ENCODE measurements around the gene RPL39L.

Gene RPL39L

DNA sequence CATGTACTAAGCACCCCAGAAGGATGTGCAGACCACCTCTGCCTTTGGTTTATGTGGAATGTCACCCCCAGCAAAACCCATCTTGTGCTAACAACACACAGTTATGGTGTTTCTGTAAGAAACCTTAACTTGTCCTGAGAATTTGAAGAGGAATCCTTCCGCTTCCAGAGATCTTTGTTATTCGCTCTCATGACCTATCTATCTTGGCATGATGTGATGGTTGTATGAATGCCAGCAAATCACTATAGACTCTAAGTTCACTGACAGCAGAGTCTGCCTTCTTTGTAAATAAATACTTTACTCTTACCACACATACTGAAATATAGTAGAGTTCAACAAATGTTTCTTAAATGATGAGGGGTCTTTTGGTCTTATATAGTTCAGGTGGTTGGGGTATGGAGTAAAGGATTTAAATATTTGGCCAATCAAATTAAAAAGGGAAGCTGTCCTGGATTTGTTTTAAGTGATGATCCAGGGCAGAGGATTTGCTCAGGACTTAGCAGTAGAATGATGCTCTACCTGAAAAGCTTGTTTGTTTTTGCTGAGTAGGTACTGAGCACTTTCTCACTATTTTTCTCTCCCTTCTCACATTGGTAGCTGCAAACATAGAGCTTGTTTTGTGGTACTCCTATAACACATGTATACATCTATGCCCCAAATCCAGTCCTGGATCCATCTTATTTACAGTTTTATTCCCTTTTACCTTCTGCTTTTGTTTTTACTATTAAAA is 30.1 kb upstream of the RPL39L start:
- H3K4me3 ChIP-seq (ENCODE audit: low read depth, low read length), result no peak overlapping the region
- no peaks in the 10 kb centered on the region; the same call in 1 of the 2 replicates for H3K4me1 ChIP-seq (ENCODE audit: control insufficient read depth, insufficient read depth, low read length)
- H3K36me3 ChIP-seq (ENCODE audit: control insufficient read depth in 2 of 2, insufficient read depth in 1 of 2, low read length in 2 of 2), result no peaks in the 10 kb centered on the region
- POLR2A ChIA-PET, result no interaction called here
- H3K27ac ChIP-seq (ENCODE audit: extremely low read depth, low read depth, low read length), result no peak overlapping the region
- CTCF ChIA-PET, result interaction anchor here (0.6 to 1.4 kb wide), 3 partner anchors 8 to 320 kb away, joined by 3 to 7 read pairs (median 5); partner anchors contain the start of gene RPL39L
- no peaks in the 10 kb centered on the region for H3K9me3 ChIP-seq (ENCODE audit: control insufficient read depth, insufficient read depth, low read depth, low read length)
- TF ChIP-seq, protein P1, sequence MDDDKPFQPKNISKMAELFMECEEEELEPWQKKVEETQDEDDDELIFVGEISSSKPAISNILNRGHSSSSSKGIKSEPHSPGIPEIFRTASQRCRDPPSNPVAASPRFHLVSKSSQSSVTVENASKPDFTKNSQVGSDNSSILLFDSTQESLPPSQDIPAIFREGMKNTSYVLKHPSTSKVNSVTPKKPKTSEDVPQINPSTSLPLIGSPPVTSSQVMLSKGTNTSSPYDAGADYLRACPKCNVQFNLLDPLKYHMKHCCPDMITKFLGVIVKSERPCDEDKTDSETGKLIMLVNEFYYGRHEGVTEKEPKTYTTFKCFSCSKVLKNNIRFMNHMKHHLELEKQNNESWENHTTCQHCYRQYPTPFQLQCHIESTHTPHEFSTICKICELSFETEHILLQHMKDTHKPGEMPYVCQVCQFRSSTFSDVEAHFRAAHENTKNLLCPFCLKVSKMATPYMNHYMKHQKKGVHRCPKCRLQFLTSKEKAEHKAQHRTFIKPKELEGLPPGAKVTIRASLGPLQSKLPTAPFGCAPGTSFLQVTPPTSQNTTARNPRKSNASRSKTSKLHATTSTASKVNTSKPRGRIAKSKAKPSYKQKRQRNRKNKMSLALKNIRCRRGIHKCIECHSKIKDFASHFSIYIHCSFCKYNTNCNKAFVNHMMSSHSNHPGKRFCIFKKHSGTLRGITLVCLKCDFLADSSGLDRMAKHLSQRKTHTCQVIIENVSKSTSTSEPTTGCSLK (tag by site-specific recombination; IDR thresholded peaks at IDR 0.05), result no peak
- TF ChIP-seq ZNF423 (tag by site-specific recombination; IDR thresholded peaks at IDR 0.05), result no peak

DNA sequence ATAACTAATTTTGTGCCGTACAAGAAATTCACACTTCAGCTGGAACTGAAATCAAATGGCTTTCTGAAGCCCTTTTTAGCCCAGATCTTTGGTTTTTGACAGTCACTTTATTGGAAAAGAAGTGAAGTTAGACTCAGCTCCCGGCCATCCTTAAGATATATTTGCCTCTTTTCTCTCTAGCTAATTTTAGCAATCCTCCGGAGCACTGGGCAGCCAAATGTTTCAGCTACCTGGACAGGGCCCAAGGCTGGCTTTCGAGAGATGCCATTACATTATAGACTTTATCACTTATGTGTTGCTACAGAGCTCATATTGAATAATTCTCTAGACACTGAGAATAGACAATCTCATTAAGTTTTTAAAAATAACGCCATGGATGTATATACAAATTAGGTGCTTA is 28.5 kb upstream of the RPL39L start:
- Histone ChIP-seq H3K4me3 (ENCODE audit: low read depth, low read length) (no peak overlapping the region), H3K36me3 (ENCODE audit: control insufficient read depth in 2 of 2, insufficient read depth in 1 of 2, low read length in 2 of 2) (no peaks in the 10 kb centered on the region), H3K9me3 (ENCODE audit: control insufficient read depth, insufficient read depth, low read depth, low read length) (no peaks in the 10 kb centered on the region), H3K4me1 (ENCODE audit: control insufficient read depth, insufficient read depth, low read length) (no peaks in the 10 kb centered on the region), H3K27ac (ENCODE audit: extremely low read depth, low read depth, low read length) (no peak overlapping the region)
- ChIA-PET CTCF (interaction anchor here (0.7 kb wide), 1 partner anchor 318 kb away, joined by 4 read pairs; no protein-coding TSS in a partner anchor), POLR2A (no interaction called here)
- TF ChIP-seq ZNF529 (tag by site-specific recombination; IDR thresholded peaks at IDR 0.05; ENCODE audit: insufficient replicate concordance), result no peak
- TF ChIP-seq IKZF3 (tag by site-specific recombination; IDR thresholded peaks at IDR 0.05), result no peak
- TF ChIP-seq ZIC2 (tag by site-specific recombination; IDR thresholded peaks at IDR 0.05), result no peak
- TF ChIP-seq ZNF214 (tag by site-specific recombination; IDR thresholded peaks at IDR 0.05; ENCODE audit: borderline replicate concordance), result no peak
- TF ChIP-seq ZNF76 (tag by site-specific recombination; IDR thresholded peaks at IDR 0.05; ENCODE audit: borderline replicate concordance, low read depth), result no peak
- TF ChIP-seq, protein P2, sequence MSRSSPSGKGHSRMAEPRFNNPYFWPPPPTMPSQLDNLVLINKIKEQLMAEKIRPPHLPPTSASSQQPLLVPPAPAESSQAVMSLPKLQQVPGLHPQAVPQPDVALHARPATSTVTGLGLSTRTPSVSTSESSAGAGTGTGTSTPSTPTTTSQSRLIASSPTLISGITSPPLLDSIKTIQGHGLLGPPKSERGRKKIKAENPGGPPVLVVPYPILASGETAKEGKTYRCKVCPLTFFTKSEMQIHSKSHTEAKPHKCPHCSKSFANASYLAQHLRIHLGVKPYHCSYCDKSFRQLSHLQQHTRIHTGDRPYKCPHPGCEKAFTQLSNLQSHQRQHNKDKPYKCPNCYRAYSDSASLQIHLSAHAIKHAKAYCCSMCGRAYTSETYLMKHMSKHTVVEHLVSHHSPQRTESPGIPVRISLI (tag by site-specific recombination; IDR thresholded peaks at IDR 0.05), result no peak
- no peak for TF ChIP-seq ZNF169 (tag by site-specific recombination; IDR thresholded peaks at IDR 0.05)
- no peak for TF ChIP-seq KLF8 (tag by site-specific recombination; IDR thresholded peaks at IDR 0.05)
- no peak for TF ChIP-seq OVOL3 (tag by site-specific recombination; IDR thresholded peaks at IDR 0.05)
- TF ChIP-seq ZNF510 (tag by site-specific recombination; IDR thresholded peaks at IDR 0.05; ENCODE audit: insufficient replicate concordance), result no peak
- no peak for TF ChIP-seq ZNF211 (tag by site-specific recombination; IDR thresholded peaks at IDR 0.05; ENCODE audit: low read depth)
- TF ChIP-seq, protein P3, sequence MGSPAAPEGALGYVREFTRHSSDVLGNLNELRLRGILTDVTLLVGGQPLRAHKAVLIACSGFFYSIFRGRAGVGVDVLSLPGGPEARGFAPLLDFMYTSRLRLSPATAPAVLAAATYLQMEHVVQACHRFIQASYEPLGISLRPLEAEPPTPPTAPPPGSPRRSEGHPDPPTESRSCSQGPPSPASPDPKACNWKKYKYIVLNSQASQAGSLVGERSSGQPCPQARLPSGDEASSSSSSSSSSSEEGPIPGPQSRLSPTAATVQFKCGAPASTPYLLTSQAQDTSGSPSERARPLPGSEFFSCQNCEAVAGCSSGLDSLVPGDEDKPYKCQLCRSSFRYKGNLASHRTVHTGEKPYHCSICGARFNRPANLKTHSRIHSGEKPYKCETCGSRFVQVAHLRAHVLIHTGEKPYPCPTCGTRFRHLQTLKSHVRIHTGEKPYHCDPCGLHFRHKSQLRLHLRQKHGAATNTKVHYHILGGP (tag by site-specific recombination; IDR thresholded peaks at IDR 0.05), result no peak
- TF ChIP-seq, protein P4, sequence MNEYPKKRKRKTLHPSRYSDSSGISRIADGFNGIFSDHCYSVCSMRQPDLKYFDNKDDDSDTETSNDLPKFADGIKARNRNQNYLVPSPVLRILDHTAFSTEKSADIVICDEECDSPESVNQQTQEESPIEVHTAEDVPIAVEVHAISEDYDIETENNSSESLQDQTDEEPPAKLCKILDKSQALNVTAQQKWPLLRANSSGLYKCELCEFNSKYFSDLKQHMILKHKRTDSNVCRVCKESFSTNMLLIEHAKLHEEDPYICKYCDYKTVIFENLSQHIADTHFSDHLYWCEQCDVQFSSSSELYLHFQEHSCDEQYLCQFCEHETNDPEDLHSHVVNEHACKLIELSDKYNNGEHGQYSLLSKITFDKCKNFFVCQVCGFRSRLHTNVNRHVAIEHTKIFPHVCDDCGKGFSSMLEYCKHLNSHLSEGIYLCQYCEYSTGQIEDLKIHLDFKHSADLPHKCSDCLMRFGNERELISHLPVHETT (tag by site-specific recombination; IDR thresholded peaks at IDR 0.05), result no peak
- TF ChIP-seq MYNN (tag by site-specific recombination; IDR thresholded peaks at IDR 0.05; ENCODE audit: borderline replicate concordance), result no peak
- TF ChIP-seq, protein P5, sequence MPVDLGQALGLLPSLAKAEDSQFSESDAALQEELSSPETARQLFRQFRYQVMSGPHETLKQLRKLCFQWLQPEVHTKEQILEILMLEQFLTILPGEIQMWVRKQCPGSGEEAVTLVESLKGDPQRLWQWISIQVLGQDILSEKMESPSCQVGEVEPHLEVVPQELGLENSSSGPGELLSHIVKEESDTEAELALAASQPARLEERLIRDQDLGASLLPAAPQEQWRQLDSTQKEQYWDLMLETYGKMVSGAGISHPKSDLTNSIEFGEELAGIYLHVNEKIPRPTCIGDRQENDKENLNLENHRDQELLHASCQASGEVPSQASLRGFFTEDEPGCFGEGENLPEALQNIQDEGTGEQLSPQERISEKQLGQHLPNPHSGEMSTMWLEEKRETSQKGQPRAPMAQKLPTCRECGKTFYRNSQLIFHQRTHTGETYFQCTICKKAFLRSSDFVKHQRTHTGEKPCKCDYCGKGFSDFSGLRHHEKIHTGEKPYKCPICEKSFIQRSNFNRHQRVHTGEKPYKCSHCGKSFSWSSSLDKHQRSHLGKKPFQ (tag by site-specific recombination; IDR thresholded peaks at IDR 0.05), result no peak
- no peak for TF ChIP-seq ZNF114 (tag by site-specific recombination; IDR thresholded peaks at IDR 0.05)
- TF ChIP-seq KLF1 (tag by site-specific recombination; IDR thresholded peaks at IDR 0.05), result no peak
- TF ChIP-seq ZNF521 (tag by site-specific recombination; IDR thresholded peaks at IDR 0.05), result no peak
